Duodenal mucosa (tissue), 2 donors: ENCODE data around the gene MFN1.

ENCODE experiments used
- H3K27ac ChIP-seq: one replicate; pipeline ENCODE4 v1.7.0; 2013; ENCODE audit warnings: low read depth, low read length
- H3K27me3 ChIP-seq, 2 donors: one replicate each; pipeline ENCODE4 v1.7.0; 2013; ENCODE audit warnings: low read length in 2 of 2, control low read depth in 1 of 2; ENCODE audit not compliant: insufficient read depth in 2 of 2, control insufficient read depth in 1 of 2
- H3K36me3 ChIP-seq, 2 donors: one replicate each; pipeline ENCODE4 v1.7.0; 2013; ENCODE audit warnings: low read length in 2 of 2, control low read depth in 1 of 2; ENCODE audit not compliant: insufficient read depth in 2 of 2, control insufficient read depth in 1 of 2
- H3K4me1 ChIP-seq, 2 donors: one replicate each; pipeline ENCODE4 v1.7.0; 2013; ENCODE audit warnings: low read length in 2 of 2, control low read depth in 1 of 2; ENCODE audit not compliant: insufficient read depth in 2 of 2, control insufficient read depth in 1 of 2
- H3K4me3 ChIP-seq, 2 donors: one replicate each; pipeline ENCODE4 v1.7.0; 2013; ENCODE audit warnings: low read length in 2 of 2, low read depth in 1 of 2
- H3K9ac ChIP-seq, 2 donors: one replicate each; pipeline ENCODE4 v1.7.0; 2013; ENCODE audit warnings: low read length in 2 of 2, low read depth in 1 of 2
- H3K9me3 ChIP-seq, 2 donors: one replicate each; pipeline ENCODE4 v1.7.0; 2013; ENCODE audit warnings: low read length in 2 of 2, control low read depth in 1 of 2; ENCODE audit not compliant: control insufficient read depth in 1 of 2

The MFN1 gene

GRCh38 chr3:179336345-179336929 lies 11.1 kb upstream of the MFN1 start:
- H3K27ac ChIP-seq, result no peak overlapping the region
- peaks cover 11 to 32% of the 10 kb centered on the region in 2 donors for H3K36me3 ChIP-seq
- no peaks in the 10 kb centered on the region for H3K9me3 ChIP-seq
- no peak overlapping the region for H3K4me3 ChIP-seq
- no peaks in the 10 kb centered on the region for H3K27me3 ChIP-seq
- no peaks in the 10 kb centered on the region for H3K4me1 ChIP-seq
- no peak overlapping the region for H3K9ac ChIP-seq

GRCh38 chr3:179348325-179349013 lies 960 bp downstream of the MFN1 start:
- peak overlapping the region; percentile 61 to 76 for H3K9ac ChIP-seq
- no peak overlapping the region for H3K27ac ChIP-seq
- no peaks in the 10 kb centered on the region for H3K27me3 ChIP-seq
- H3K4me1 ChIP-seq, result peaks cover 6 to 13% of the 10 kb centered on the region in 2 donors
- H3K36me3 ChIP-seq, result peaks cover 9 to 10% of the 10 kb centered on the region in 2 donors
- no peaks in the 10 kb centered on the region for H3K9me3 ChIP-seq
- peak overlapping the region; percentile 83 to 89 for H3K4me3 ChIP-seq

- Histone ChIP-seq H3K4me1 (no peaks in the 10 kb centered on the region), H3K4me3 (no peak overlapping the region), H3K36me3 (peaks cover 28 to 71% of the 10 kb centered on the region in 2 donors)
Measured at GRCh38 chr3:179355996-179356395, 8.5 kb downstream of the MFN1 start.

GRCh38 chr3:179363332-179363731 lies 15.8 kb downstream of the MFN1 start:
- no peak overlapping the region for H3K9ac ChIP-seq
- H3K36me3 ChIP-seq, result peaks cover 5 to 65% of the 10 kb centered on the region in 2 donors
- H3K4me3 ChIP-seq, result no peak overlapping the region
- no peaks in the 10 kb centered on the region for H3K4me1 ChIP-seq
- no peaks in the 10 kb centered on the region for H3K27me3 ChIP-seq
- no peaks in the 10 kb centered on the region for H3K9me3 ChIP-seq
- no peak overlapping the region for H3K27ac ChIP-seq

More at GRCh38 chr3:179355996-179356395, 8.5 kb downstream of the MFN1 start:
- Histone ChIP-seq H3K9ac (no peak overlapping the region), H3K27me3 (no peaks in the 10 kb centered on the region), H3K27ac (no peak overlapping the region), H3K9me3 (no peaks in the 10 kb centered on the region)

GRCh38 chr3:179369621-179370020 lies 22.1 kb downstream of the MFN1 start:
- Histone ChIP-seq H3K36me3 (peaks cover 3 to 33% of the 10 kb centered on the region in 2 donors), H3K4me3 (no peak overlapping the region), H3K27me3 (no peaks in the 10 kb centered on the region), H3K27ac (no peak overlapping the region), H3K9me3 (no peaks in the 10 kb centered on the region), H3K4me1 (no peaks in the 10 kb centered on the region), H3K9ac (no peak overlapping the region)

- Histone ChIP-seq H3K4me1 (no peaks in the 10 kb centered on the region), H3K4me3 (no peak overlapping the region), H3K9me3 (no peaks in the 10 kb centered on the region), H3K27me3 (no peaks in the 10 kb centered on the region), H3K27ac (no peak overlapping the region), H3K9ac (no peak overlapping the region), H3K36me3 (peaks cover 7 to 42% of the 10 kb centered on the region in 2 donors)
Measured at GRCh38 chr3:179373938-179374337, 26.4 kb downstream of the MFN1 start.

GRCh38 chr3:179375091-179375999 lies 27.8 kb downstream of the MFN1 start:
- Histone ChIP-seq H3K36me3 (peaks cover 11 to 49% of the 10 kb centered on the region in 2 donors), H3K4me1 (no peaks in the 10 kb centered on the region), H3K27me3 (no peaks in the 10 kb centered on the region), H3K4me3 (no peak overlapping the region), H3K9ac (no peak overlapping the region), H3K27ac (no peak overlapping the region), H3K9me3 (no peaks in the 10 kb centered on the region)

- Histone ChIP-seq H3K36me3 (peaks cover 11 to 57% of the 10 kb centered on the region in 2 donors), H3K9ac (no peak overlapping the region), H3K27me3 (no peaks in the 10 kb centered on the region), H3K27ac (no peak overlapping the region), H3K9me3 (no peaks in the 10 kb centered on the region), H3K4me1 (no peaks in the 10 kb centered on the region), H3K4me3 (no peak overlapping the region)
Measured at GRCh38 chr3:179376474-179376873, 29.0 kb downstream of the MFN1 start.

- H3K4me1 ChIP-seq, result no peaks in the 10 kb centered on the region
- no peak overlapping the region for H3K27ac ChIP-seq
- H3K36me3 ChIP-seq, result peaks cover 17 to 46% of the 10 kb centered on the region in 2 donors
- no peaks in the 10 kb centered on the region for H3K27me3 ChIP-seq
- no peaks in the 10 kb centered on the region for H3K9me3 ChIP-seq
- H3K9ac ChIP-seq, result no peak overlapping the region
- H3K4me3 ChIP-seq, result no peak overlapping the region
Measured at GRCh38 chr3:179391906-179392305, 44.4 kb downstream of the MFN1 start.
